ENCODE data around the gene TFDP1. TPM values are rescaled to one million over a fixed set of nuclear protein-coding genes. Genes with fewer than 3 reads are reported as not detected.

TFDP1 gene
- total RNA-seq, 5 donors from 2014 or later (not counting 1 experiment from before 2014, with no cell fraction given): 25.8 to 38.3 (median 34.1) TPM

GRCh38 chr13:113545455-113545930, 39.1 kb upstream of the TFDP1 start:
- ATAC-seq (replicated peaks in 1 of 4): no peak
- Mint-ChIP-seq H3K4me3 (no peak overlapping the region), H3K9me3 (no peaks in the 10 kb centered on the region), H3K4me1 (peaks cover 4 to 10% (median 7%) of the 10 kb centered on the region in 3 donors), H3K27me3 (no peaks in the 10 kb centered on the region), H3K27ac (no peak overlapping the region), H3K36me3 (peaks cover 21% of the 10 kb centered on the region)
- H3K27ac ChIP-seq (ENCODE audit: low read length): no peak overlapping the region
- H3K9me3 ChIP-seq: no peaks in the 10 kb centered on the region
- 94% methylated on average over 2 of the region's 5 CpGs for WGBS (ENCODE audit: insufficient coverage)
- no peaks in the 10 kb centered on the region for H3K27me3 ChIP-seq (replicated peaks in 1 of 2; ENCODE audit: control insufficient read depth in 2 of 2, extremely low read depth in 1 of 2, insufficient read depth in 2 of 2, low read length in 1 of 2)
- no peak overlapping the region for H3K4me3 ChIP-seq (ENCODE audit: control insufficient read depth in 1 of 2, extremely low read depth in 1 of 2, low read length in 1 of 2)
- peaks cover 13 to 25% of the 10 kb centered on the region in 2 donors for H3K36me3 ChIP-seq (ENCODE audit: control insufficient read depth in 2 of 2, extremely low read depth in 1 of 2, insufficient read depth in 1 of 2, low read length in 1 of 2)
- CTCF ChIA-PET: no interaction called here
- peaks cover 2 to 5% of the 10 kb centered on the region in 2 experiments for H3K4me1 ChIP-seq (ENCODE audit: control insufficient read depth in 1 of 2, extremely low read depth in 1 of 2, insufficient read depth in 2 of 2, low read length in 2 of 2)
- POLR2A ChIA-PET: no interaction called here
- no peak for DNase-seq

GRCh38 chr13:113545931-113546516, 38.5 kb upstream of the TFDP1 start:
- Histone ChIP-seq H3K4me1 (ENCODE audit: control insufficient read depth in 1 of 2, extremely low read depth in 1 of 2, insufficient read depth in 2 of 2, low read length in 2 of 2) (peaks cover 2 to 5% of the 10 kb centered on the region in 2 experiments), H3K4me3 (ENCODE audit: control insufficient read depth in 1 of 2, extremely low read depth in 1 of 2, low read length in 1 of 2) (no peak overlapping the region), H3K27me3 (replicated peaks in 1 of 2; ENCODE audit: control insufficient read depth in 2 of 2, extremely low read depth in 1 of 2, insufficient read depth in 2 of 2, low read length in 1 of 2) (no peaks in the 10 kb centered on the region), H3K36me3 (ENCODE audit: control insufficient read depth in 2 of 2, extremely low read depth in 1 of 2, insufficient read depth in 1 of 2, low read length in 1 of 2) (peaks cover 8 to 22% of the 10 kb centered on the region in 2 donors), H3K27ac (ENCODE audit: low read length) (no peak overlapping the region), H3K9me3 (no peaks in the 10 kb centered on the region)
- H3K27ac Mint-ChIP-seq: no peak overlapping the region
- H3K4me1 Mint-ChIP-seq: peaks cover 4 to 10% (median 7%) of the 10 kb centered on the region in 3 donors
- no peaks in the 10 kb centered on the region for H3K27me3 Mint-ChIP-seq
- ATAC-seq (replicated peaks in 1 of 4): no peak
- DNase-seq: no peak
- WGBS (ENCODE audit: insufficient coverage): 95% methylated on average over 22 of the region's 22 CpGs
- H3K4me3 Mint-ChIP-seq: no peak overlapping the region
- H3K36me3 Mint-ChIP-seq: peaks cover 19% of the 10 kb centered on the region
- no peaks in the 10 kb centered on the region for H3K9me3 Mint-ChIP-seq
- CTCF ChIA-PET: no interaction called here
- POLR2A ChIA-PET: no interaction called here

DNA sequence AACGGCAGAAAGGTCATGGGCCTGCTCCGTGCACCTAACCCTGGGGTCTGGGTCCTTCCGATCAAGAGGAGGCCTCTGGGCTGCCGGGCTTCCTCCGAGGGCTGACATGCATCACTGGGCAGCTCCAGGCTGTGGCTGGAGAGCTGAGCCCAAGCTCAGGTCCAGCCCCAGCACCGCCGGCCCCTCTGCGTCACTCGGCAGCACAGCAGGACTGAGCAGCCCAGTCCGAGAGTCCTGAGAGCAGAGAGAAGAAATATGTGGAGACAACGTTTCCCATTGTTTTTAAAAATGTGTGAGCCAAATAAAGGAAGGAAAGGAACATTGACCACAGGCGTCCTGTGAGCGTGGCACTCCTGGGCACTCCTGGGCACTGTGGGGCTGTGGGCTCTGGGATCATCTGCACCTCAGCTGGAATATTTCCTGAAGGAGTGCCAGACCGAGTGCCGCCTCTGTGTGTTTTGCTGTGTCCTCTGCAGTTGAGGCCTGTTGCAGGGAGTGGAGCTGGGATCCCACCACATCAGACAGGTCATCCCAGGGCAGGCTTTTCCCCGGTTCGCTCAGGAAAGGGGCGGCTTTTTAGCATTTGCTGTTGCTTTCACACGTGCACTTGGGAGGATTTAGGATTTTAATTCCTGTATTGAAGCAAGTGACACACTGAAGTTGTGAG, 37.8 kb upstream of the TFDP1 start:
- H3K9me3 ChIP-seq: no peaks in the 10 kb centered on the region
- no peak overlapping the region for H3K27ac ChIP-seq (ENCODE audit: low read length)
- ChIA-PET CTCF (no interaction called here), POLR2A (no interaction called here)
- Mint-ChIP-seq H3K27ac (no peak overlapping the region), H3K4me1 (peaks cover 4 to 10% (median 7%) of the 10 kb centered on the region in 3 donors), H3K4me3 (no peak overlapping the region), H3K36me3 (peaks cover 22% of the 10 kb centered on the region), H3K27me3 (no peaks in the 10 kb centered on the region), H3K9me3 (no peaks in the 10 kb centered on the region)
- DNase-seq (no peak), ATAC-seq (replicated peaks in 1 of 4) (no peak)
- H3K27me3 ChIP-seq (replicated peaks in 1 of 2; ENCODE audit: control insufficient read depth in 2 of 2, extremely low read depth in 1 of 2, insufficient read depth in 2 of 2, low read length in 1 of 2): no peaks in the 10 kb centered on the region
- peaks cover 4 to 25% of the 10 kb centered on the region in 2 donors for H3K36me3 ChIP-seq (ENCODE audit: control insufficient read depth in 2 of 2, extremely low read depth in 1 of 2, insufficient read depth in 1 of 2, low read length in 1 of 2)
- H3K4me3 ChIP-seq (ENCODE audit: control insufficient read depth in 1 of 2, extremely low read depth in 1 of 2, low read length in 1 of 2): no peak overlapping the region
- 96% methylated on average over 18 of the region's 19 CpGs for WGBS (ENCODE audit: insufficient coverage)
- peaks cover 2 to 5% of the 10 kb centered on the region in 2 experiments for H3K4me1 ChIP-seq (ENCODE audit: control insufficient read depth in 1 of 2, extremely low read depth in 1 of 2, insufficient read depth in 2 of 2, low read length in 2 of 2)

DNA sequence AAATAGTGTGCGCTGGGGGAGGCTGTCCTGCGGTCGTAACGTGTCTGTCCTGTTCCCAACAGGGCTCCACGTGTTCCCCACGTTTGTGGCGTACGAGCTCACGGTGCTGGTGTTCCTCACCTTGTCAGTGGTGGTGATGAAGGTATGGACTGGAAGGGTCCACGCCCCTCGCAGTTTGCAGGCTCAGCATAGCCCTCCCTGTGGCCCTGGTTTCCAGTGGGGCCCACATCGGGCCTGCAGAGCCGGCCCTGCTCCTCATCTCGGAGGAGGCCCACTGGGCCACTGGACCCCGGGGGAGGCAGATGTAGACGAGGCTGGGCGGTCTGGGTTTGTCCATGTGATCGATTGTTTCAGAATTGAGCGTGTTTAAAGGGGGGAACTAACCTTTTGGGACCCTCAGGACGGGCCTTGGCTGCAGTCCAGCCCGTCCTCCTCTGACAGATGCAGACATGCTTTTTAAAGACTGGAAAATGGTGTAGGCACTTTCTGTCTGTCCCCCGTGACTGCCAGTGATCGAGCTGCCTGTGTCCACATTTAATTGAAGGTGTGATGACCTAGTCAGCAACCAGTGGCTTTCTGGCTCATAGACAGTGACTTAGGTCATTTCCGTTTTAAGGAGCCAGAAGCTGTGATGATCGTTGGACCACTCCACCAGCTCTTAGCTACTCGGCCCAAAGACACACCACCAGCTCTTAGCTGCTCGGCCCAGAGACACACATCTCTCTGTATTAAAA, 37.1 kb upstream of the TFDP1 start:
- ChIA-PET POLR2A (no interaction called here), CTCF (no interaction called here)
- no peaks in the 10 kb centered on the region for H3K27me3 ChIP-seq (replicated peaks in 1 of 2; ENCODE audit: control insufficient read depth in 2 of 2, extremely low read depth in 1 of 2, insufficient read depth in 2 of 2, low read length in 1 of 2)
- Mint-ChIP-seq H3K36me3 (peaks cover 23% of the 10 kb centered on the region), H3K4me1 (peaks cover 4 to 10% (median 7%) of the 10 kb centered on the region in 3 donors), H3K9me3 (no peaks in the 10 kb centered on the region), H3K27me3 (no peaks in the 10 kb centered on the region), H3K27ac (no peak overlapping the region), H3K4me3 (no peak overlapping the region)
- no peak for ATAC-seq (replicated peaks in 1 of 4)
- H3K4me3 ChIP-seq (ENCODE audit: control insufficient read depth in 1 of 2, extremely low read depth in 1 of 2, low read length in 1 of 2): no peak overlapping the region
- no peak overlapping the region for H3K27ac ChIP-seq (ENCODE audit: low read length)
- no peaks in the 10 kb centered on the region for H3K9me3 ChIP-seq
- WGBS (ENCODE audit: insufficient coverage): 96% methylated on average over 21 of the region's 27 CpGs
- no peak for DNase-seq
- H3K4me1 ChIP-seq (ENCODE audit: control insufficient read depth in 1 of 2, extremely low read depth in 1 of 2, insufficient read depth in 2 of 2, low read length in 2 of 2): peaks cover 2 to 5% of the 10 kb centered on the region in 2 experiments
- H3K36me3 ChIP-seq (ENCODE audit: control insufficient read depth in 2 of 2, extremely low read depth in 1 of 2, insufficient read depth in 1 of 2, low read length in 1 of 2): peaks cover 4 to 26% of the 10 kb centered on the region in 2 donors

- POLR2A ChIA-PET: no interaction called here
- DNase-seq: no peak
- WGBS (ENCODE audit: insufficient coverage): 95% methylated on average over 32 of the region's 32 CpGs
- Histone ChIP-seq H3K27me3 (replicated peaks in 1 of 2; ENCODE audit: control insufficient read depth in 2 of 2, extremely low read depth in 1 of 2, insufficient read depth in 2 of 2, low read length in 1 of 2) (no peaks in the 10 kb centered on the region), H3K27ac (ENCODE audit: low read length) (no peak overlapping the region), H3K4me3 (ENCODE audit: control insufficient read depth in 1 of 2, extremely low read depth in 1 of 2, low read length in 1 of 2) (no peak overlapping the region), H3K36me3 (ENCODE audit: control insufficient read depth in 2 of 2, extremely low read depth in 1 of 2, insufficient read depth in 1 of 2, low read length in 1 of 2) (peaks cover 4 to 30% of the 10 kb centered on the region in 2 donors), H3K4me1 (ENCODE audit: control insufficient read depth in 1 of 2, extremely low read depth in 1 of 2, insufficient read depth in 2 of 2, low read length in 2 of 2) (peaks cover 2 to 5% of the 10 kb centered on the region in 2 experiments), H3K9me3 (no peaks in the 10 kb centered on the region)
- Mint-ChIP-seq H3K4me3 (no peak overlapping the region), H3K27ac (no peak overlapping the region), H3K36me3 (peaks cover 27% of the 10 kb centered on the region), H3K4me1 (peaks cover 4 to 10% (median 4%) of the 10 kb centered on the region in 3 donors), H3K9me3 (no peaks in the 10 kb centered on the region), H3K27me3 (no peaks in the 10 kb centered on the region)
- ATAC-seq (replicated peaks in 1 of 4): no peak
- CTCF ChIA-PET: no interaction called here
These were observed 36.3 kb upstream of the TFDP1 start for GRCh38 chr13:113548171-113548641.

DNA sequence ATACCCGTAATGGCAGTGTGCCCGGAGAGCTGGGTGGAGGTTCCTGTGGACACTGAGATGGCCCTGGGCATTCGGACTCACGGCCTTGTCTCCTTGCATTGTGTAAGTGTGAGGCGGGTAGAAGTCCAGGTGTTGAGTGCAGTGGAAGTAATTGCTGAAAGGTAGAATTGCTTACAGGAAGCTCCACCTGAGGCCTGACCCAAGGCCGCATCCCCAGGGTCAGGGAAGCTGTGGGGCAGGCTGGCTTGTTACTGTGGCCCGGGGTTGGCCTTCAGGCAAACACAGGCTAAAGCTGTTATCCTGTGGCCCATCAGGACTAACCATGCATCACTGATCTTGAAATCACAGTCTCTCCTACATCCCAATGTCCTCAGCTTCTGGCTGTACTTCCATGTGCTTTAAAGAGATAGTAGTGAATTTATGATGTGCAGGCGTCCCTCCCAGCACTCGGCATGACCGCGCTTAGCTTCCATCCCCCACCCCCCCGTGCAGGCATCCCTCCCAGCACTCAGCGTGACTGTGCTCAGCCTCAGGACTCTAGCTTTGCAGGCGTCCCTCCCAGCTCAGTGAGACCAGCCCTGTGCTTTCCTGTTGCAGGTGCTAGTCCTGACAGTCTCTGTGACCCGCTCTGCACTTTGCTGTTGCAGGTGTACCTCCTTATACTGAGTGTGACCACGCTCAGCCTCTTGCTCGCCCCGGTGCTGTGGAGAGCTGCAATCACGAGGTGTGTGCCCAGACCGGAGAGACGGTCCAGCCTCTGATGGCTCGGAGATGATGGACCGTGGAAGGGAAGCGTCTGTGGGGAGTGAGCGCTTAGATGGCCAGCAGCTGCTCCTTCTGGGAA, 35.6 kb upstream of the TFDP1 start:
- Mint-ChIP-seq H3K9me3 (no peaks in the 10 kb centered on the region), H3K27me3 (no peaks in the 10 kb centered on the region), H3K4me3 (no peak overlapping the region), H3K36me3 (peaks cover 25% of the 10 kb centered on the region), H3K27ac (no peak overlapping the region), H3K4me1 (peaks cover 0 to 5% (median 0%) of the 10 kb centered on the region in 3 donors)
- Histone ChIP-seq H3K9me3 (no peaks in the 10 kb centered on the region), H3K4me3 (ENCODE audit: control insufficient read depth in 1 of 2, extremely low read depth in 1 of 2, low read length in 1 of 2) (no peak overlapping the region), H3K27ac (ENCODE audit: low read length) (no peak overlapping the region), H3K36me3 (ENCODE audit: control insufficient read depth in 2 of 2, extremely low read depth in 1 of 2, insufficient read depth in 1 of 2, low read length in 1 of 2) (peaks cover 3 to 36% of the 10 kb centered on the region in 2 donors), H3K4me1 (ENCODE audit: control insufficient read depth in 1 of 2, extremely low read depth in 1 of 2, insufficient read depth in 2 of 2, low read length in 2 of 2) (no peaks in the 10 kb centered on the region), H3K27me3 (replicated peaks in 1 of 2; ENCODE audit: control insufficient read depth in 2 of 2, extremely low read depth in 1 of 2, insufficient read depth in 2 of 2, low read length in 1 of 2) (no peaks in the 10 kb centered on the region)
- POLR2A ChIA-PET: no interaction called here
- no peak for ATAC-seq (replicated peaks in 1 of 4)
- 93% methylated on average over 23 of the region's 25 CpGs for WGBS (ENCODE audit: insufficient coverage)
- no peak for DNase-seq
- CTCF ChIA-PET: no interaction called here
